Measurements from ENCODE around the gene COX8A. TPM values are rescaled to one million over a fixed set of nuclear protein-coding genes. Genes with fewer than 3 reads are reported as not detected.
A peak's percentile ranks its signal among the peaks of the same experiment; 100 is the strongest.

Gene COX8A
- total and polyA plus RNA-seq, 10 of the 15 experiments (the other 5 are each of a cell fraction or from before 2014, with no cell fraction given), result 243 to 1,476 (median 522) TPM

DNA sequence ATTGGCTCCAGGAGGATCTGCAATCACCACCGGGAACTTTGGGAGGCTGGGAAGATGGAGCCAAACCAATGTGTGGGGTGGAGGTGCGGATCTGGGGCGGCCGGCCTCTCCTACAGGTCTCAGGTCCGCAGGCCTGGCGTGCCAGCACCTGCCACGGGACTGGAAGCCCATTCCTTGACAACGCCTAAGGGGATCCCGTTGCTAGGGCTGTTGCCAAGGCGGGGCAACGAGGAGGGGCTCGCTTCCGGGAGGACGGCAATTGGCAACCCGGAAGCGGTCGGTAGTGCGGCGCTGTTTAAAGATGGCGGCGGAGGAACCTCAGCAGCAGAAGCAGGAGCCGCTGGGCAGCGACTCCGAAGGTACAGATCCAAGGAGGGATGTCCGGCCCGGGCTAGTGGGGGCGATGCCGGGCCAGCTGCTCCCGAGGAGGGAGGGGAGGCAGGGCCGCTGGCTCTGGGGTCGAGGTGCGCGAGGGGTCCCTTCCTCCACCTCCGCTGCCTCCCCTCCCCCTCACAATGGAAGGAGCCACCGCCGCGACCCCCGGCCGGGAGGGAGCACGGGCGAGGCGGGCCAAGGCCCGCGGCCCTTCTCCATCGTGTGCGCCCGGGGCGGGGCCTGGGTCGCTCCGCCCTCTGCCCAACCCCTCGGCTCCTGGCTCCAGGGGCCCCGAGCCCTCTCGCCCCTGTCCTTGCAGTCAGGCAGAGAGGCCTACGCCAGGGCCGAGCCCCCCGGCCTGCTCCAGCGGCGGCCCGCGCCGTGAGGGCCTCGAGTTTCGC, 11.9 kb downstream of the COX8A start, which contains the start of gene OTUB1 (continued):
- TF ChIP-seq, protein P1, sequence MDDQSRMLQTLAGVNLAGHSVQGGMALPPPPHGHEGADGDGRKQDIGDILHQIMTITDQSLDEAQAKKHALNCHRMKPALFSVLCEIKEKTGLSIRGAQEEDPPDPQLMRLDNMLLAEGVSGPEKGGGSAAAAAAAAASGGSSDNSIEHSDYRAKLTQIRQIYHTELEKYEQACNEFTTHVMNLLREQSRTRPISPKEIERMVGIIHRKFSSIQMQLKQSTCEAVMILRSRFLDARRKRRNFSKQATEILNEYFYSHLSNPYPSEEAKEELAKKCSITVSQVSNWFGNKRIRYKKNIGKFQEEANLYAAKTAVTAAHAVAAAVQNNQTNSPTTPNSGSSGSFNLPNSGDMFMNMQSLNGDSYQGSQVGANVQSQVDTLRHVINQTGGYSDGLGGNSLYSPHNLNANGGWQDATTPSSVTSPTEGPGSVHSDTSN (IDR thresholded peaks at IDR 0.05; ENCODE audit: insufficient replicate concordance, low read depth, low read length), result no peak
- TF ChIP-seq, protein P2, sequence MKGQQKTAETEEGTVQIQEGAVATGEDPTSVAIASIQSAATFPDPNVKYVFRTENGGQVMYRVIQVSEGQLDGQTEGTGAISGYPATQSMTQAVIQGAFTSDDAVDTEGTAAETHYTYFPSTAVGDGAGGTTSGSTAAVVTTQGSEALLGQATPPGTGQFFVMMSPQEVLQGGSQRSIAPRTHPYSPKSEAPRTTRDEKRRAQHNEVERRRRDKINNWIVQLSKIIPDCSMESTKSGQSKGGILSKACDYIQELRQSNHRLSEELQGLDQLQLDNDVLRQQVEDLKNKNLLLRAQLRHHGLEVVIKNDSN (IDR thresholded peaks at IDR 0.05; ENCODE audit: borderline replicate concordance, extremely low read length, insufficient read depth, low read depth, low read length), result no peak
- peak; percentile 90 for TF ChIP-seq IKZF1 (conservative IDR thresholded peaks at IDR 0.05)
- peak in 1 of 2 experiments; percentile 54; a peak in 2 of 4 replicates for TF ChIP-seq SRF (IDR thresholded peaks at IDR 0.05; ENCODE audit: low read depth in 2 of 2, low read length in 2 of 2)
- TF ChIP-seq STAT1 (conservative IDR thresholded peaks at IDR 0.05), result no peak
- no peak for TF ChIP-seq NFYA (IDR thresholded peaks at IDR 0.05; ENCODE audit: borderline replicate concordance, low read depth, low read length)
- TF ChIP-seq, protein P3, sequence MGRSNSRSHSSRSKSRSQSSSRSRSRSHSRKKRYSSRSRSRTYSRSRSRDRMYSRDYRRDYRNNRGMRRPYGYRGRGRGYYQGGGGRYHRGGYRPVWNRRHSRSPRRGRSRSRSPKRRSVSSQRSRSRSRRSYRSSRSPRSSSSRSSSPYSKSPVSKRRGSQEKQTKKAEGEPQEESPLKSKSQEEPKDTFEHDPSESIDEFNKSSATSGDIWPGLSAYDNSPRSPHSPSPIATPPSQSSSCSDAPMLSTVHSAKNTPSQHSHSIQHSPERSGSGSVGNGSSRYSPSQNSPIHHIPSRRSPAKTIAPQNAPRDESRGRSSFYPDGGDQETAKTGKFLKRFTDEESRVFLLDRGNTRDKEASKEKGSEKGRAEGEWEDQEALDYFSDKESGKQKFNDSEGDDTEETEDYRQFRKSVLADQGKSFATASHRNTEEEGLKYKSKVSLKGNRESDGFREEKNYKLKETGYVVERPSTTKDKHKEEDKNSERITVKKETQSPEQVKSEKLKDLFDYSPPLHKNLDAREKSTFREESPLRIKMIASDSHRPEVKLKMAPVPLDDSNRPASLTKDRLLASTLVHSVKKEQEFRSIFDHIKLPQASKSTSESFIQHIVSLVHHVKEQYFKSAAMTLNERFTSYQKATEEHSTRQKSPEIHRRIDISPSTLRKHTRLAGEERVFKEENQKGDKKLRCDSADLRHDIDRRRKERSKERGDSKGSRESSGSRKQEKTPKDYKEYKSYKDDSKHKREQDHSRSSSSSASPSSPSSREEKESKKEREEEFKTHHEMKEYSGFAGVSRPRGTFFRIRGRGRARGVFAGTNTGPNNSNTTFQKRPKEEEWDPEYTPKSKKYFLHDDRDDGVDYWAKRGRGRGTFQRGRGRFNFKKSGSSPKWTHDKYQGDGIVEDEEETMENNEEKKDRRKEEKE (IDR thresholded peaks at IDR 0.05), result no peak
- no peak for TF ChIP-seq SMC3 (IDR thresholded peaks at IDR 0.05; ENCODE audit: borderline replicate concordance, low read length)
- TF ChIP-seq, protein P4, sequence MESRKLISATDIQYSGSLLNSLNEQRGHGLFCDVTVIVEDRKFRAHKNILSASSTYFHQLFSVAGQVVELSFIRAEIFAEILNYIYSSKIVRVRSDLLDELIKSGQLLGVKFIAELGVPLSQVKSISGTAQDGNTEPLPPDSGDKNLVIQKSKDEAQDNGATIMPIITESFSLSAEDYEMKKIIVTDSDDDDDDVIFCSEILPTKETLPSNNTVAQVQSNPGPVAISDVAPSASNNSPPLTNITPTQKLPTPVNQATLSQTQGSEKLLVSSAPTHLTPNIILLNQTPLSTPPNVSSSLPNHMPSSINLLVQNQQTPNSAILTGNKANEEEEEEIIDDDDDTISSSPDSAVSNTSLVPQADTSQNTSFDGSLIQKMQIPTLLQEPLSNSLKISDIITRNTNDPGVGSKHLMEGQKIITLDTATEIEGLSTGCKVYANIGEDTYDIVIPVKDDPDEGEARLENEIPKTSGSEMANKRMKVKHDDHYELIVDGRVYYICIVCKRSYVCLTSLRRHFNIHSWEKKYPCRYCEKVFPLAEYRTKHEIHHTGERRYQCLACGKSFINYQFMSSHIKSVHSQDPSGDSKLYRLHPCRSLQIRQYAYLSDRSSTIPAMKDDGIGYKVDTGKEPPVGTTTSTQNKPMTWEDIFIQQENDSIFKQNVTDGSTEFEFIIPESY (IDR thresholded peaks at IDR 0.05), result no peak
- TF ChIP-seq, protein P5, sequence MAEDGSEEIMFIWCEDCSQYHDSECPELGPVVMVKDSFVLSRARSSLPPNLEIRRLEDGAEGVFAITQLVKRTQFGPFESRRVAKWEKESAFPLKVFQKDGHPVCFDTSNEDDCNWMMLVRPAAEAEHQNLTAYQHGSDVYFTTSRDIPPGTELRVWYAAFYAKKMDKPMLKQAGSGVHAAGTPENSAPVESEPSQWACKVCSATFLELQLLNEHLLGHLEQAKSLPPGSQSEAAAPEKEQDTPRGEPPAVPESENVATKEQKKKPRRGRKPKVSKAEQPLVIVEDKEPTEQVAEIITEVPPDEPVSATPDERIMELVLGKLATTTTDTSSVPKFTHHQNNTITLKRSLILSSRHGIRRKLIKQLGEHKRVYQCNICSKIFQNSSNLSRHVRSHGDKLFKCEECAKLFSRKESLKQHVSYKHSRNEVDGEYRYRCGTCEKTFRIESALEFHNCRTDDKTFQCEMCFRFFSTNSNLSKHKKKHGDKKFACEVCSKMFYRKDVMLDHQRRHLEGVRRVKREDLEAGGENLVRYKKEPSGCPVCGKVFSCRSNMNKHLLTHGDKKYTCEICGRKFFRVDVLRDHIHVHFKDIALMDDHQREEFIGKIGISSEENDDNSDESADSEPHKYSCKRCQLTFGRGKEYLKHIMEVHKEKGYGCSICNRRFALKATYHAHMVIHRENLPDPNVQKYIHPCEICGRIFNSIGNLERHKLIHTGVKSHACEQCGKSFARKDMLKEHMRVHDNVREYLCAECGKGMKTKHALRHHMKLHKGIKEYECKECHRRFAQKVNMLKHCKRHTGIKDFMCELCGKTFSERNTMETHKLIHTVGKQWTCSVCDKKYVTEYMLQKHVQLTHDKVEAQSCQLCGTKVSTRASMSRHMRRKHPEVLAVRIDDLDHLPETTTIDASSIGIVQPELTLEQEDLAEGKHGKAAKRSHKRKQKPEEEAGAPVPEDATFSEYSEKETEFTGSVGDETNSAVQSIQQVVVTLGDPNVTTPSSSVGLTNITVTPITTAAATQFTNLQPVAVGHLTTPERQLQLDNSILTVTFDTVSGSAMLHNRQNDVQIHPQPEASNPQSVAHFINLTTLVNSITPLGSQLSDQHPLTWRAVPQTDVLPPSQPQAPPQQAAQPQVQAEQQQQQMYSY (CRISPR knock-in tag; IDR thresholded peaks at IDR 0.05), result no peak
- TF ChIP-seq CBFB (IDR thresholded peaks at IDR 0.05; ENCODE audit: low read depth), result peak; percentile 52; the same call in 1 of the 2 replicates
- TF ChIP-seq, protein P6, sequence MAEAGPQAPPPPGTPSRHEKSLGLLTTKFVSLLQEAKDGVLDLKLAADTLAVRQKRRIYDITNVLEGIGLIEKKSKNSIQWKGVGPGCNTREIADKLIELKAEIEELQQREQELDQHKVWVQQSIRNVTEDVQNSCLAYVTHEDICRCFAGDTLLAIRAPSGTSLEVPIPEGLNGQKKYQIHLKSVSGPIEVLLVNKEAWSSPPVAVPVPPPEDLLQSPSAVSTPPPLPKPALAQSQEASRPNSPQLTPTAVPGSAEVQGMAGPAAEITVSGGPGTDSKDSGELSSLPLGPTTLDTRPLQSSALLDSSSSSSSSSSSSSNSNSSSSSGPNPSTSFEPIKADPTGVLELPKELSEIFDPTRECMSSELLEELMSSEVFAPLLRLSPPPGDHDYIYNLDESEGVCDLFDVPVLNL (IDR thresholded peaks at IDR 0.05; ENCODE audit: low read depth, low read length), result no peak
- no peak for TF ChIP-seq ZSCAN29 (IDR thresholded peaks at IDR 0.05)
- peak; percentile 97 for TF ChIP-seq YY1 (IDR thresholded peaks at IDR 0.05; ENCODE audit: low read depth, low read length)
